Measurements from ENCODE around the gene IFITM1.
"Not testable (repeated sequence)": the region's sequence is repeated elsewhere in the genome, so short reads cannot be mapped to it uniquely, and the experiment has no call there.

Gene IFITM1

GRCh38 chr11:313787-314553 lies at the start of gene IFITM1:
Gene IFITM1, plus strand, starts transcription at chr11:314040. Its CDS starts 131 bp downstream, at chr11:314171.
- no peak for DNase-seq

- no peak for DNase-seq
These were observed 47.0 kb upstream of the IFITM1 start for GRCh38 chr11:266676-267439.

- DNase-seq, result no peak
These were observed 46.3 kb upstream of the IFITM1 start for GRCh38 chr11:267491-267994.

- DNase-seq, result not testable (repeated sequence)
These were observed 45.1 kb upstream of the IFITM1 start for GRCh38 chr11:268716-269145.

- no peak for DNase-seq
These were observed 44.5 kb upstream of the IFITM1 start for GRCh38 chr11:269146-269890.

GRCh38 chr11:270451-271318 lies 43.2 kb upstream of the IFITM1 start:
- DNase-seq, result no peak

- no peak for DNase-seq
These were observed 42.5 kb upstream of the IFITM1 start for GRCh38 chr11:271319-271715.

GRCh38 chr11:272195-272930 lies 41.5 kb upstream of the IFITM1 start:
- no peak for DNase-seq

- DNase-seq, result no peak
These were observed 41.0 kb upstream of the IFITM1 start for GRCh38 chr11:272931-273198.

- DNase-seq, result no peak
These were observed 37.6 kb upstream of the IFITM1 start for GRCh38 chr11:276219-276618.

GRCh38 chr11:278001-278951 lies 35.6 kb upstream of the IFITM1 start, which contains the start of gene NLRP6:
Gene NLRP6, plus strand, starts transcription at chr11:278407. Its CDS starts 163 bp downstream, at chr11:278570.
- no peak for DNase-seq

- DNase-seq, result no peak
These were observed 34.5 kb upstream of the IFITM1 start for GRCh38 chr11:279040-279965.

GRCh38 chr11:279966-280705 lies 33.7 kb upstream of the IFITM1 start:
- no peak for DNase-seq

- DNase-seq, result no peak
These were observed 32.9 kb upstream of the IFITM1 start for GRCh38 chr11:280706-281485.

GRCh38 chr11:281486-282161 lies 32.2 kb upstream of the IFITM1 start:
- DNase-seq, result no peak

GRCh38 chr11:282171-282570 lies 31.7 kb upstream of the IFITM1 start:
- no peak for DNase-seq

Data from NCI-H1105 (cell line).